Spleen (tissue), 11 donors: ENCODE results near the gene POLD2. TPM values are rescaled to one million over a fixed set of nuclear protein-coding genes. Genes with fewer than 3 reads are reported as not detected.

ENCODE experiments used
- DNase-seq: peaks from one replicate; pipeline ENCODE4 v3.0.0-alpha.2; 2020
- H3K27ac ChIP-seq, 8 donors: fragments of 200-600 bp; sonication (generic) in 7 of 8; 1 replicate in 4 of 8; 2 replicates in 4 of 8; pipeline versions ENCODE4 v1.5.0 to v1.8.0; 2016 to 2021; ENCODE audit warnings: inconsistent platforms in 4 of 8, mild to moderate bottlenecking in 4 of 8, moderate library complexity in 1 of 8
- H3K27me3 ChIP-seq, 7 donors: fragments of 200-600 bp; sonication (generic) in 6 of 7; replicated peaks in 1 of 7; 1 replicate in 4 of 7; 2 replicates in 3 of 7; pipeline versions ENCODE4 v1.5.0 to v1.8.0; 2016 to 2021; ENCODE audit warnings: inconsistent platforms in 3 of 7, mild to moderate bottlenecking in 1 of 7
- H3K36me3 ChIP-seq, 6 donors: fragments of 200-600 bp; sonication (generic) in 5 of 6; 1 replicate in 4 of 6; 2 replicates in 2 of 6; pipeline versions ENCODE4 v1.5.0 to v1.8.0; 2016 to 2021; ENCODE audit warnings: inconsistent platforms in 2 of 6
- H3K4me1 ChIP-seq, 6 donors: fragments of 200-600 bp; sonication (generic) in 5 of 6; 1 replicate in 3 of 6; 2 replicates in 3 of 6; pipeline versions ENCODE4 v1.5.0 to v1.8.0; 2016 to 2021; ENCODE audit warnings: inconsistent platforms in 3 of 6
- H3K4me3 ChIP-seq, 8 donors: fragments of 200-600 bp; sonication (generic) in 7 of 8; 1 replicate in 4 of 8; 2 replicates in 4 of 8; pipeline versions ENCODE4 v1.5.0 to v1.8.0; 2016 to 2021; ENCODE audit warnings: inconsistent platforms in 4 of 8, mild to moderate bottlenecking in 4 of 8, moderate library complexity in 2 of 8
- H3K9me3 ChIP-seq, 8 donors: fragments of 200-600 bp; sonication (generic) in 7 of 8; 1 replicate in 4 of 8; 2 replicates in 4 of 8; pipeline versions ENCODE4 v1.5.0 to v1.8.0; 2016 to 2021; ENCODE audit warnings: inconsistent platforms in 4 of 8
- CTCF ChIP-seq, 11 experiments: fragments of 200-600 bp in 7 of 11; fragments of 450-650 bp in 4 of 11; sonication (generic) in 4 of 11; IDR thresholded peaks in 8 of 11; conservative IDR thresholded peaks in 3 of 11; 1 replicate in 7 of 11; 2 replicates in 4 of 11; pipeline versions ENCODE4 v1.4.0 to v1.8.0; 2016 to 2021; ENCODE audit warnings: antibody characterized with exemption in 11 of 11, inconsistent platforms in 4 of 11, mild to moderate bottlenecking in 1 of 11
- POLR2A ChIP-seq, 3 donors: fragments of 450-650 bp; IDR thresholded peaks; one replicate each; pipeline ENCODE4 v1.5.1; 2017; ENCODE audit warnings: antibody characterized with exemption in 3 of 3, mild to moderate bottlenecking in 1 of 3
- POLR2AphosphoS5 ChIP-seq, 3 donors: sonication (generic); formaldehyde crosslinking; IDR thresholded peaks; one replicate each; pipeline ENCODE4 v1.5.1; 2017; ENCODE audit warnings: antibody characterized with exemption in 3 of 3
- WGBS, 5 donors: extraction: QIAGEN DNeasy Blood & Tissue Kit in 3 of 5; methylation state at CpG; one replicate each; pipeline versions ENCODE4 v1.1.5 to v1.1.7; 2013 to 2018; 5-methylcytosine and 5-hydroxymethylcytosine counted together
- intact Hi-C: fragments of 100-400 bp; cut with DNase I; formaldehyde crosslinking; loops from one replicate; pipeline ENCODE4 v1.15.0; 2023; ENCODE audit warnings: low total_unique reads
- polyA plus RNA-seq, 3 donors: library from polyadenylated mRNA; stranded (reverse); fragments of 200-250 nt; gene quantifications; one replicate each; pipeline ENCODE4 v1.2.1, GENCODE V29; 2013
- total RNA-seq, 7 donors: library from RNA; depleted of rRNA in 3 of 7; stranded (reverse); fragments of >200 nt in 3 of 7; fragmentation: NEBNext Ultra II Directional in 4 of 7; extraction: Animal tissue kit (Norgen Biotek cat#: 25700) in 4 of 7; gene quantifications; one replicate each; pipeline versions ENCODE4 v1.1.0 to v1.2.1, GENCODE V29; 2016 to 2021
- donor health status: healthy with polysubstance abuse.
- donor health status: DM: no; HTN: no; CAD: no; lungs with moderate emphysema.
- donor health status: DM: no; HTN: no; CAD: no.
- donor health status: Bipolar disorder and iron deficiency.
- donor health status: healthy.
- donor health status: DM: no; HTN: no; CAD: no.
- donor health status: DM: yes; HTN: yes; CAD: no.

POLD2 gene
- total and polyA plus RNA-seq, 10 donors, result 31.9 to 79.1 (median 49.3) TPM

- DNase-seq, result peak; percentile 77
Measured at GRCh38 chr7:44080118-44080517, 43.2 kb downstream of the POLD2 start.

GRCh38 chr7:44079331-44080021 lies 43.9 kb downstream of the POLD2 start:
- no peaks in the 10 kb centered on the region for H3K27me3 ChIP-seq
- peak overlapping the region in 1 of 8 donors; percentile 14 for H3K4me3 ChIP-seq
- peaks cover 0 to 65% (median 60%) of the 10 kb centered on the region in 6 donors for H3K36me3 ChIP-seq
- H3K4me1 ChIP-seq, result peaks cover 8 to 91% (median 48%) of the 10 kb centered on the region in 6 donors
- peak; percentile 74 for DNase-seq
- intact Hi-C loops, result no loop called here
- TF ChIP-seq POLR2A (IDR thresholded peaks at IDR 0.05), result no peak
- TF ChIP-seq POLR2AphosphoS5 (IDR thresholded peaks at IDR 0.05), result no peak
- no peak for TF ChIP-seq CTCF (IDR thresholded peaks at IDR 0.05 in 8 of 11, conservative IDR thresholded peaks at IDR 0.05 in 3 of 11)
- H3K27ac ChIP-seq, result peak overlapping the region in 4 of 8 donors; percentile 13 to 99 (median 97)
- 80 to 92% (median 87%) methylated on average over 8 to 11 of the region's 11 CpGs for WGBS, 5 donors
- no peaks in the 10 kb centered on the region for H3K9me3 ChIP-seq

More at GRCh38 chr7:44080118-44080517, 43.2 kb downstream of the POLD2 start:
- Histone ChIP-seq H3K4me1 (peaks cover 8 to 85% (median 44%) of the 10 kb centered on the region in 6 donors), H3K4me3 (peak overlapping the region in 1 of 8 donors; percentile 95), H3K27me3 (no peaks in the 10 kb centered on the region), H3K36me3 (peaks cover 0 to 58% (median 54%) of the 10 kb centered on the region in 6 donors), H3K27ac (peak overlapping the region in 4 of 8 donors; percentile 13 to 99 (median 97)), H3K9me3 (no peaks in the 10 kb centered on the region)
- 83 to 97% (median 93%) methylated on average over 3 to 5 of the region's 5 CpGs for WGBS, 5 donors
- TF ChIP-seq POLR2A (IDR thresholded peaks at IDR 0.05) (no peak), POLR2AphosphoS5 (IDR thresholded peaks at IDR 0.05) (no peak), CTCF (IDR thresholded peaks at IDR 0.05 in 8 of 11, conservative IDR thresholded peaks at IDR 0.05 in 3 of 11) (no peak)
- intact Hi-C loops, result no loop called here

GRCh38 chr7:44078521-44078920 lies 44.8 kb downstream of the POLD2 start:
- H3K9me3 ChIP-seq, result no peaks in the 10 kb centered on the region
- H3K27me3 ChIP-seq, result no peaks in the 10 kb centered on the region
- H3K27ac ChIP-seq, result peak overlapping the region in 5 of 8 donors; percentile 5 to 99 (median 96)
- TF ChIP-seq POLR2AphosphoS5 (IDR thresholded peaks at IDR 0.05), result peak in 1 of 3 donors; percentile 25
- no peak for TF ChIP-seq POLR2A (IDR thresholded peaks at IDR 0.05)
- H3K36me3 ChIP-seq, result peaks cover 0 to 74% (median 65%) of the 10 kb centered on the region in 6 donors
- 72 to 87% (median 77%) methylated on average over 8 of the region's 8 CpGs for WGBS, 5 donors
- intact Hi-C loops, result no loop called here
- no peak overlapping the region for H3K4me3 ChIP-seq
- peaks cover 12 to 91% (median 53%) of the 10 kb centered on the region in 6 donors for H3K4me1 ChIP-seq
- peak; percentile 68 for DNase-seq

- Histone ChIP-seq H3K36me3 (peaks cover 0 to 83% (median 73%) of the 10 kb centered on the region in 6 donors), H3K9me3 (no peaks in the 10 kb centered on the region), H3K4me3 (no peak overlapping the region), H3K4me1 (peaks cover 17 to 92% (median 58%) of the 10 kb centered on the region in 6 donors), H3K27ac (peak overlapping the region in 4 of 8 donors; percentile 48 to 99 (median 97)), H3K27me3 (no peaks in the 10 kb centered on the region)
- TF ChIP-seq POLR2A (IDR thresholded peaks at IDR 0.05) (no peak), POLR2AphosphoS5 (IDR thresholded peaks at IDR 0.05) (no peak), CTCF (IDR thresholded peaks at IDR 0.05 in 8 of 11, conservative IDR thresholded peaks at IDR 0.05 in 3 of 11) (no peak)
- intact Hi-C loops, result no loop called here
- 77 to 83% (median 82%) methylated on average over 5 of the region's 5 CpGs for WGBS, 5 donors
- DNase-seq, result peak; percentile 70
Measured at GRCh38 chr7:44077681-44078091, 45.7 kb downstream of the POLD2 start.
